GM12878 (cell line): ENCODE data around the gene EEF1AKMT3. TPM values are rescaled to one million over a fixed set of nuclear protein-coding genes. Genes with fewer than 3 reads are reported as not detected.

Experiments used
- ATAC-seq: fragments of 200-7000 bp; cut with Tn5 transposase; 3 replicates; pipeline ENCODE4 v1.9.1; 2020; ENCODE audit warnings: mild to moderate bottlenecking, moderate library complexity
- BruUV-seq: library from RNA; stranded (reverse); fragments of 400-500 nt; replicated peaks from 2 replicates; lab custom pipeline; 2021; lab: Mats Ljungman, UMichigan
- CTCF ChIA-PET: fragments of 300-600 bp; sonication (Branson Sonifier 250); formaldehyde crosslinking; extraction: SDS; loops from one replicate; lab custom pipeline; 2021; ENCODE audit warnings: inconsistent platforms; lab: Yijun Ruan, JAX
- POLR2A ChIA-PET: fragments of 350-600 bp; formaldehyde crosslinking; extraction: SDS; loops from one replicate; lab custom pipeline; 2021; ENCODE audit warnings: inconsistent platforms; lab: Charles Lee
- RAD21 ChIA-PET: fragments of 300-600 bp; sonication (Branson Sonifier 250); formaldehyde crosslinking; loops from one replicate; lab custom pipeline; 2023; ENCODE audit warnings: antibody characterized with exemption; ENCODE audit not compliant: unreplicated experiment; lab: Charles Lee
- SMC1A ChIA-PET: fragments of 300-600 bp; sonication (Branson Sonifier 250); formaldehyde crosslinking; loops from one replicate; lab custom pipeline; 2023; ENCODE audit not compliant: unreplicated experiment, uncharacterized antibody; lab: Charles Lee
- DNase-seq: peaks from one replicate; pipeline ENCODE4 v3.0.0-alpha.2; 2011; ENCODE audit warnings: low read depth, low spot score
- FAIRE-seq: peaks from 3 replicates; lab custom pipeline; 2011; peaks lifted over from hg19 to GRCh38; lab: Jason Lieb, UNC
- H2AFZ ChIP-seq: 2 replicates; pipeline ENCODE4 v1.6.0; 2011; ENCODE audit warnings: low read depth, low read length, control low read depth; ENCODE audit not compliant: control insufficient read depth
- H3K27ac ChIP-seq: 2 replicates; pipeline ENCODE4 v1.5.1; 2011; ENCODE audit warnings: control low read depth; ENCODE audit not compliant: control insufficient read depth, insufficient read depth
- H3K27me3 ChIP-seq, 2 experiments: replicated peaks in 1 of 2; 2 replicates each; pipeline versions ENCODE4 v1.6.0 to v1.6.1; 2011; ENCODE audit warnings: low read length in 1 of 2; ENCODE audit not compliant: control insufficient read depth in 2 of 2, insufficient read depth in 2 of 2
- H3K36me3 ChIP-seq, 2 experiments: 2 replicates each; pipeline ENCODE4 v1.5.1; 2011; ENCODE audit warnings: low read length in 1 of 2; ENCODE audit not compliant: control insufficient read depth in 2 of 2, insufficient read depth in 2 of 2
- H3K4me1 ChIP-seq: 2 replicates; pipeline ENCODE4 v1.6.1; 2011; ENCODE audit warnings: mild to moderate bottlenecking, low read length, moderate library complexity, mixed read lengths; ENCODE audit not compliant: control insufficient read depth, insufficient read depth
- H3K4me2 ChIP-seq: 2 replicates; pipeline ENCODE4 v1.6.0; 2011; ENCODE audit warnings: control low read depth; ENCODE audit not compliant: control insufficient read depth, insufficient read depth
- H3K4me3 ChIP-seq: fragments of 200-600 bp; sonication (generic); 2 replicates; pipeline ENCODE4 v1.5.1; 2016
- H3K79me2 ChIP-seq: 2 replicates; pipeline ENCODE4 v1.6.0; 2011; ENCODE audit warnings: low read length; ENCODE audit not compliant: control insufficient read depth, insufficient read depth
- H3K9ac ChIP-seq: 2 replicates; pipeline ENCODE4 v1.8.0; 2011; ENCODE audit warnings: low read length, control low read depth, mixed read lengths; ENCODE audit not compliant: control insufficient read depth, insufficient read depth
- H3K9me3 ChIP-seq: replicated peaks from 3 replicates; pipeline ENCODE4 v1.5.1; 2011; ENCODE audit warnings: mild to moderate bottlenecking, low read length; ENCODE audit not compliant: control insufficient read depth, insufficient read depth
- H4K20me1 ChIP-seq: 2 replicates; pipeline ENCODE4 v1.6.0; 2011; ENCODE audit not compliant: control insufficient read depth, insufficient read depth
- ATF2 ChIP-seq: IDR thresholded peaks from 2 replicates; pipeline ENCODE4 v1.6.1; 2012; ENCODE audit warnings: low read length, inconsistent platforms
- BHLHE40 ChIP-seq, 2 experiments: fragments of 450-650 bp in 1 of 2; IDR thresholded peaks; 2 replicates each; pipeline ENCODE4 v1.6.1; 2011 to 2017; ENCODE audit warnings: low read depth in 2 of 2, borderline replicate concordance in 1 of 2, improper control_type of control experiment in 1 of 2, low read length in 1 of 2, mild to moderate bottlenecking in 1 of 2
- CBFB ChIP-seq: IDR thresholded peaks from 2 replicates; pipeline ENCODE4 v1.6.1; 2016; ENCODE audit warnings: antibody characterized with exemption, low read depth
- CHD1 ChIP-seq: IDR thresholded peaks from 2 replicates; pipeline ENCODE4 v1.6.1; 2012; ENCODE audit warnings: low read depth, low read length, improper control_type of control experiment
- LARP7 ChIP-seq: fragments of 450-650 bp; IDR thresholded peaks from 2 replicates; pipeline ENCODE4 v1.6.1; 2017; ENCODE audit warnings: mild to moderate bottlenecking
- SMAD1 ChIP-seq: fragments of 450-650 bp; IDR thresholded peaks from 2 replicates; pipeline ENCODE4 v1.6.1; 2018; ENCODE audit warnings: mild to moderate bottlenecking, low read depth; ENCODE audit not compliant: partially characterized antibody
- SREBF1 ChIP-seq: IDR thresholded peaks from 2 replicates; pipeline ENCODE4 v1.6.1; 2012; ENCODE audit warnings: mild to moderate bottlenecking, low read length
- SUZ12 ChIP-seq: fragments of 200-600 bp; sonication (generic); IDR thresholded peaks from one replicate; pipeline ENCODE4 v1.6.1; 2018; ENCODE audit warnings: antibody characterized with exemption, mild to moderate bottlenecking; ENCODE audit not compliant: unreplicated experiment
- TAF1 ChIP-seq: IDR thresholded peaks from 2 replicates; pipeline ENCODE4 v1.6.1; 2011; ENCODE audit warnings: mild to moderate bottlenecking, low read depth, low read length, borderline replicate concordance
- TBL1XR1 ChIP-seq: IDR thresholded peaks from 2 replicates; pipeline ENCODE4 v1.6.1; 2012; ENCODE audit warnings: low read depth, low read length, improper control_type of control experiment
- YBX1 ChIP-seq: fragments of 450-650 bp; IDR thresholded peaks from 2 replicates; pipeline ENCODE4 v1.6.1; 2016; ENCODE audit warnings: antibody characterized with exemption
- WGBS: methylation state at CpG from one replicate; pipeline ENCODE4 v1.1.6; 2016; ENCODE audit warnings: low lambda C conversion rate; ENCODE audit not compliant: insufficient replicate concordance, insufficient coverage; ENCODE audit errors: missing lambda C conversion rate; 5-methylcytosine and 5-hydroxymethylcytosine counted together
- in situ Hi-C: fragments of 300-500 bp; cut with MboI; formaldehyde crosslinking; loops from 9 replicates; pipeline ENCODE4 v1.14.3; 2018; ENCODE audit warnings: mixed read lengths
- intact Hi-C: fragments of 100-400 bp; cut with micrococcal nuclease; formaldehyde crosslinking; loops from one replicate; pipeline ENCODE4 v1.14.2; 2022; ENCODE audit not compliant: unreplicated experiment
- polyA plus RNA-seq, 11 experiments: library from polyadenylated mRNA; depleted of rRNA in 4 of 11; unstranded in 6 of 11; stranded (reverse) in 5 of 11; fragments of >200 nt; fragmentation: Nextera tagmentation in 4 of 11; fragmentation: Illumina TruSeq in 1 of 11; extraction: Ambion mirVana in 4 of 11; extraction: Trizol in 1 of 11; gene quantifications; 1 replicate in 1 of 11; 2 replicates in 10 of 11; pipeline versions ENCODE4 v1.2.1 to v1.2.3, GENCODE V29; 2011 to 2016; ENCODE audit warnings: inconsistent platforms in 2 of 11, missing spikeins in 2 of 11, low read depth in 1 of 11
- total RNA-seq, 4 experiments: library from RNA; depleted of rRNA in 3 of 4; stranded (reverse); fragments of >200 nt in 3 of 4; fragmentation: Illumina TruSeq in 1 of 4; extraction: Trizol in 1 of 4; gene quantifications; 2 replicates each; pipeline versions ENCODE4 v1.2.1 to v1.2.3, GENCODE V29; 2013 to 2021
- TF ChIP-seq, protein P1 (sequence below): fragments of 450-650 bp; IDR thresholded peaks from 2 replicates; pipeline ENCODE4 v1.6.1; 2016; ENCODE audit warnings: mild to moderate bottlenecking, moderate library complexity, borderline replicate concordance
- TF ChIP-seq, protein P2 (sequence below): fragments of 450-650 bp; IDR thresholded peaks from 2 replicates; pipeline ENCODE4 v1.6.1; 2017; ENCODE audit warnings: mild to moderate bottlenecking, moderate library complexity

EEF1AKMT3 gene
- total and polyA plus RNA-seq, 10 of the 15 experiments (the other 5 are each of a cell fraction or from before 2014, with no cell fraction given) = 1.2 to 8.2 (median 3.5) TPM

DNA sequence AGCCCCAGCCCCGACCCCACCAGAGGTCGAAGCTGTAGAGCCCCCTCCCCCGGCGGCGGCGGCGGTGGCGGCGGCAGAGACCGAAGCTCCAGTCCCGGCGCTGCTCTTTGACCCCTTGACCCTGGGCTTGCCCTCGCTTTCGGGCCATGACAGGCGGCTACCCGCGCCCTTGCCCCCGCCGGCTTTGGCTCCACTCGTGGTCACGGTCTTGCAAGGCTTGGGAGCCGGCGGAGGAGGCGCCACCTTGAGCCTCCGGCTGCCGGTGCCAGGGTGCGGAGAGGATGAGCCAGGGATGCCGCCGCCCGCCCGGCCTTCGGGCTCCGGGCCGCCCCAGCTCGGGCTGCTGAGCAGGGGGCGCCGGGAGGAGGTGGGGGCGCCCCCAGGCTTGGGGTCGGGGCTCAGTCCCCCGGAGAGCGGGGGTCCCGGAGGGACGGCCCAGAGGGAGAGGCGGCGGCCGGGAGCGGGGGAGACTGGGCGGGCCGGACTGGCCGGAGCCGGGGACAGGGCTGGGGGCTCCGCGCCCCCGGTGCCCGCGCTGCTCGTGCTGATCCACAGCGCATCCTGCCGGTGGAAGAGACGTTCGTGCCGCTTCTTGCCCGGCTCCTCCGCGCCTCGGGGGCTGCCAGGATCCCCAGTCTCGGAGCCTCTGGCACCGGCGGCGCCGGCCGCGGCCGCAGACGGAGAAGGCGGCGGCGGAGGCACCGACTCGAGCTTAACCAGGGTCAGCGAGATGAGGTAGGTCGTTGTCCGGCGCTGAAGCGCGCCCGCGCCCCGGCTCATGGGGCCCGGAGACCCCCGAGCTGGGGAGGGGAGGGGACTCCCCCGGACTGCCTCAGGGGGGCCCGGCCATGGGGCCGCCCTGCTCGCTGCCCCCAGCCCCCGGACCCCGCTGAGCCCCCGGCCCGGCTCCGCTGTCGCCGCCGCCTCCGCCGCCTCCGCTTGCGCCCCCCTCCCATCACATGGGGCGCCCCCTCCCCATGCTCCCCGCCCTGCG lies 34.6 kb upstream of the EEF1AKMT3 start:
- no peaks in the 10 kb centered on the region for H4K20me1 ChIP-seq
- peaks cover 0 to under 1% of the 10 kb centered on the region in 2 experiments; a peak in 3 of 4 replicates for H3K36me3 ChIP-seq
- no peak overlapping the region for H3K27ac ChIP-seq
- peaks cover 18% of the 10 kb centered on the region for H3K79me2 ChIP-seq
- in situ Hi-C loops (no loop called here), intact Hi-C loops (no loop called here)
- H3K4me1 ChIP-seq = peaks cover 12% of the 10 kb centered on the region
- WGBS = 99% methylated on average over 22 of the region's 110 CpGs
- no TSS peak for BruUV-seq
- DNase-seq (no peak), ATAC-seq (no peak), FAIRE-seq (no peak)
- no peaks in the 10 kb centered on the region for H3K9me3 ChIP-seq
- no peak overlapping the region for H2AFZ ChIP-seq
- no peak overlapping the region for H3K4me2 ChIP-seq
- ChIA-PET POLR2A (no interaction called here), RAD21 (no interaction called here), CTCF (no interaction called here), SMC1A (no interaction called here)
- H3K27me3 ChIP-seq = no peaks in the 10 kb centered on the region
- H3K9ac ChIP-seq = no peak overlapping the region
- H3K4me3 ChIP-seq = no peak overlapping the region
- TF ChIP-seq ATF2 (no peak), SMAD1 (no peak), SREBF1 (no peak), BHLHE40 (IDR thresholded peaks at IDR 0.05; ENCODE audit: borderline replicate concordance in 1 of 2, low read depth in 2 of 2, low read length in 1 of 2) (no peak), YBX1 (no peak), SUZ12 (no peak), LARP7 (no peak), CHD1 (no peak), TBL1XR1 (no peak), TAF1 (no peak), CBFB (no peak)
- TF ChIP-seq, protein P1, sequence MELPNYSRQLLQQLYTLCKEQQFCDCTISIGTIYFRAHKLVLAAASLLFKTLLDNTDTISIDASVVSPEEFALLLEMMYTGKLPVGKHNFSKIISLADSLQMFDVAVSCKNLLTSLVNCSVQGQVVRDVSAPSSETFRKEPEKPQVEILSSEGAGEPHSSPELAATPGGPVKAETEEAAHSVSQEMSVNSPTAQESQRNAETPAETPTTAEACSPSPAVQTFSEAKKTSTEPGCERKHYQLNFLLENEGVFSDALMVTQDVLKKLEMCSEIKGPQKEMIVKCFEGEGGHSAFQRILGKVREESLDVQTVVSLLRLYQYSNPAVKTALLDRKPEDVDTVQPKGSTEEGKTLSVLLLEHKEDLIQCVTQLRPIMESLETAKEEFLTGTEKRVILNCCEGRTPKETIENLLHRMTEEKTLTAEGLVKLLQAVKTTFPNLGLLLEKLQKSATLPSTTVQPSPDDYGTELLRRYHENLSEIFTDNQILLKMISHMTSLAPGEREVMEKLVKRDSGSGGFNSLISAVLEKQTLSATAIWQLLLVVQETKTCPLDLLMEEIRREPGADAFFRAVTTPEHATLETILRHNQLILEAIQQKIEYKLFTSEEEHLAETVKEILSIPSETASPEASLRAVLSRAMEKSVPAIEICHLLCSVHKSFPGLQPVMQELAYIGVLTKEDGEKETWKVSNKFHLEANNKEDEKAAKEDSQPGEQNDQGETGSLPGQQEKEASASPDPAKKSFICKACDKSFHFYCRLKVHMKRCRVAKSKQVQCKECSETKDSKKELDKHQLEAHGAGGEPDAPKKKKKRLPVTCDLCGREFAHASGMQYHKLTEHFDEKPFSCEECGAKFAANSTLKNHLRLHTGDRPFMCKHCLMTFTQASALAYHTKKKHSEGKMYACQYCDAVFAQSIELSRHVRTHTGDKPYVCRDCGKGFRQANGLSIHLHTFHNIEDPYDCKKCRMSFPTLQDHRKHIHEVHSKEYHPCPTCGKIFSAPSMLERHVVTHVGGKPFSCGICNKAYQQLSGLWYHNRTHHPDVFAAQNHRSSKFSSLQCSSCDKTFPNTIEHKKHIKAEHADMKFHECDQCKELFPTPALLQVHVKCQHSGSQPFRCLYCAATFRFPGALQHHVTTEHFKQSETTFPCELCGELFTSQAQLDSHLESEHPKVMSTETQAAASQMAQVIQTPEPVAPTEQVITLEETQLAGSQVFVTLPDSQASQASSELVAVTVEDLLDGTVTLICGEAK = no peak
- TF ChIP-seq, protein P2, sequence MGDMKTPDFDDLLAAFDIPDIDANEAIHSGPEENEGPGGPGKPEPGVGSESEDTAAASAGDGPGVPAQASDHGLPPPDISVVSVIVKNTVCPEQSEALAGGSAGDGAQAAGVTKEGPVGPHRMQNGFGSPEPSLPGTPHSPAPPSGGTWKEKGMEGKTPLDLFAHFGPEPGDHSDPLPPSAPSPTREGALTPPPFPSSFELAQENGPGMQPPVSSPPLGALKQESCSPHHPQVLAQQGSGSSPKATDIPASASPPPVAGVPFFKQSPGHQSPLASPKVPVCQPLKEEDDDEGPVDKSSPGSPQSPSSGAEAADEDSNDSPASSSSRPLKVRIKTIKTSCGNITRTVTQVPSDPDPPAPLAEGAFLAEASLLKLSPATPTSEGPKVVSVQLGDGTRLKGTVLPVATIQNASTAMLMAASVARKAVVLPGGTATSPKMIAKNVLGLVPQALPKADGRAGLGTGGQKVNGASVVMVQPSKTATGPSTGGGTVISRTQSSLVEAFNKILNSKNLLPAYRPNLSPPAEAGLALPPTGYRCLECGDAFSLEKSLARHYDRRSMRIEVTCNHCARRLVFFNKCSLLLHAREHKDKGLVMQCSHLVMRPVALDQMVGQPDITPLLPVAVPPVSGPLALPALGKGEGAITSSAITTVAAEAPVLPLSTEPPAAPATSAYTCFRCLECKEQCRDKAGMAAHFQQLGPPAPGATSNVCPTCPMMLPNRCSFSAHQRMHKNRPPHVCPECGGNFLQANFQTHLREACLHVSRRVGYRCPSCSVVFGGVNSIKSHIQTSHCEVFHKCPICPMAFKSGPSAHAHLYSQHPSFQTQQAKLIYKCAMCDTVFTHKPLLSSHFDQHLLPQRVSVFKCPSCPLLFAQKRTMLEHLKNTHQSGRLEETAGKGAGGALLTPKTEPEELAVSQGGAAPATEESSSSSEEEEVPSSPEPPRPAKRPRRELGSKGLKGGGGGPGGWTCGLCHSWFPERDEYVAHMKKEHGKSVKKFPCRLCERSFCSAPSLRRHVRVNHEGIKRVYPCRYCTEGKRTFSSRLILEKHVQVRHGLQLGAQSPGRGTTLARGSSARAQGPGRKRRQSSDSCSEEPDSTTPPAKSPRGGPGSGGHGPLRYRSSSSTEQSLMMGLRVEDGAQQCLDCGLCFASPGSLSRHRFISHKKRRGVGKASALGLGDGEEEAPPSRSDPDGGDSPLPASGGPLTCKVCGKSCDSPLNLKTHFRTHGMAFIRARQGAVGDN = no peak
